Activated gamma-delta T cell treated with anti-CD3 and anti-CD28 coated beads, Interleukin-2, amount 50 U/mL, for 16 hours (primary cell): ENCODE measurements around the gene TECPR1.

Experiments
- DNase-seq: peaks from one replicate; pipeline ENCODE4 v3.0.0-alpha.2; 2020; ENCODE audit warnings: low read depth

Gene TECPR1

DNA sequence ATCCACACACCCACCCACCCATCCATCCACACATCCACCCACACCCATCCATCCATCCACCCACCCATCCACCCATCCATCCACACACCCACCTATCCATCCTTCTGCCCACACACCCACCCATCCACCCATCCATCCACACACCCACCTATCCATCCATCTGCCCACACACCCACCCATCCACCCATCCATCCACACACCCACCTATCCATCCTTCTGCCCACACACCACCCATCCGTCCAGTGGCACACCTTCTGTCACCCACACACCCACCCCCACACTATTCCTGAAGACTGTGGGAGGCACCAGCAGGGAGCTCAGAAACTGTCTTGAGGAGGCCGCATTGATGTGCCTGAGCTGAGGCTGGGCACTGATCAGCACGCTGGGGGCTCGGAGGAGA is 9.1 kb downstream of the TECPR1 start:
- no peak for DNase-seq

DNA sequence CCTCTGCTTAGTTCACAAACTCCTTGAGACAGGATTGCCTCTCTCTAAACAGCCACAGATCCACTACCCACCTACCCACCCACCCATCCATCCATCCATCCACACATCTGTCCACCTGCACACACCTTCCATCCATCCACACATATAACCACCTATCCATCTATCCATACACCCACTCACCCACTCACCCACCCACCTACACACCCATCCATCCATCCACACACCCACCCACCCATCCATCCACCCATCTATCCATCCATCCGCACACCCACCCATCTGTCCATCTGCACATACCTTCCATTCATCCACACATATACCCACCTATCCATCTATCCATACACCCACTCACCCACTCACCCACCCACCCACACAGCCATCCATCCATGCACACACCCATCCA is 9.7 kb downstream of the TECPR1 start:
- DNase-seq, result no peak

DNA sequence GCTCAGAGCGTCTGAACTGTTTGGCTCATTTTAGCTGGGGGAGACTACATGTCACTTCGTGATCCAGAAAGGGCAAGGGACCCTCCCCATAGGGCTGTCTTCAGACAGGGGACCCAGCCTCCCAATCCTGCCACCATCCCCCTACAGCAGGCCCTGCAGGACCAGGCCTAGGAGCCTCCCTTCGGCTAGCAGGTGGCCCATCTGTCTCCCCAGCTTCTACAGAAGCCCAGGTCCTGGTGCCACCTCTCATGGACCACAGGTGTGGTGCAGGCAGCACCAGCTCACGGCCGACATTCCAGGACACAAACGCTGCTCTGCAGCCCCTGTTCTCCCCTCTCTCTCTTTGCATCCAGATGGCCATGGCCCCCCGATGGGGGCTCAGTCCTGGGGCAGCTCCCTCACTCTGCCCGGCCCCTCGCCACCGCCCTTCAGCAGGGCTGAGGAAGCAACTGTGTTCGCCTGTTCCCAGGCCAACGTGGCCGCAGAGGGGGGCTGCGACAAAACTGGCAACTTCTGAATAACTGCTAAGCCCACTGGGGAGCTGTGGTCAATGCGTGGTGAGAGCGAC is 10.3 kb downstream of the TECPR1 start:
- DNase-seq, result no peak

DNA sequence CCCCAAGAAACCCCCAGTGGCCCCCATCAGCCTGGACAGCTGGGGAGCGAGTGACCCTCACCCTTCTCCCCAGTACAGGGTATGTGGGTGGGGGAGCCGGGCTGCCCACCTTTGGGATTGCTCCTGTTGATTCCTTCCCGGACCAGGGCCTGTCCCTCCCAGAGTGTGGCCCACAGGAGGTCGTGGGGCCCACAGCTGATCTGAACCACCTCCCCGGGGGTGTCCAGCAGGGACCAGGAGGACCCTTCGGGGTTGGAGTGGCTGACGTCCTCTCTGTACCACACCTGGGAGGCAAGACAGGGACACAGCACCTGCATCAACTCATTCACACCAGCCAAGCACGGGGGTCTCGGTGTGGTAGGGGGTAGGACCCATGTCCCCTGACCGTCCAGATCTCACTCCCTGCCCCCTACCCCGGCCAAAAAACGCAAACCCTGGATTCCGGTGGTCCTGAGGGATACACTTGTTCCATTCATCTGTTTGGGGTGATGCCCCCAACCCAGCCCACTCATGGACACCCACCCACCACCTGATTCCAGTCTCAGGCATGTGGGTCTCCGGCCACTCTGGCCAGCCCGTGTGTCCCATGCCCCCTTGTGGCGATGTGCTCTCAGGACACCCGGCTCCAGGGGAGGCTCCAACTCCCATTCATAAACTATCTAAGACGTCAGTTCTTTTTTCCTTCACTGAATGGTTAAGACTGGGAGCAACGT is 10.9 kb downstream of the TECPR1 start:
- peak; percentile 8 for DNase-seq

DNA sequence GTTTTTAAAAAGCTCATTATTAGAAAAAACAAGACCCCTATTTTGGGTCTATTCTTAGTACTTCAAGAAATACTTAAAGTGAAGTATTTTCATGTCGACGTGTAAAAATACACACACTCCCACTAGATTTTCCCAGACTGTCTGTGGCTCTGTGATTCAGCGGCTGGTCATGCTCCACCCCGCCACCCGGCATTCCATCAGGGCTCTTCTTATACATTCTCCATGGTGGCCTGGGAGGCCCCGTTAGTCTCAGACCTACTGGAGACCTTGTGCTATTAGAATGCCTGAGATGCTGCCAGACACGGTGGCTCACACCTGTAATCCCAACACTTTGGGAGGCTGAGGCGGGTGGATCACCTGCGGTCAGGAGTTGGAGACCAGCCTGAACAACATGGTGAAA is 13.1 kb downstream of the TECPR1 start:
- DNase-seq, result no peak

- DNase-seq, result no peak
These were observed 14.0 kb downstream of the TECPR1 start for GRCh38 chr7:98238076-98238475.

- no peak for DNase-seq
These were observed 15.5 kb downstream of the TECPR1 start for GRCh38 chr7:98236355-98237185.

DNA sequence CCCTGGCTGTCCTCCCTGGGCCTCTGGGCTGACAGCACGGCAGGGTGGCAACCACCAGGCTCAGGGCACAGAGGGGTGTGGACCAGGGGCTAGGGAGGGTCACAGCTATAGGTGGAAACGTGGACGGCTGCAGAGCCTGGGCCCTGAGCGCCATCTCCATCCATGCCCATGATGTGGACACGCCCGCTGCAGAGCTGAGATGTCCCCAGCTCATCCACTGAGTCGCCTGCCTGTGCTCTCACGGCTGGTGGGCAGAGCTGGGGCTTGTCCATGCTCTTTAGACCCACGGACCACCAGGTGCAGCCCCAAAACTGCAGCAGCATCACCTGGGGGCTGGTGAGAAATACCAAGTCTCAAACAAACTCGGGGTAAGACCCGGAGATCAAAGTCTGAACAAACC is 16.1 kb downstream of the TECPR1 start:
- no peak for DNase-seq

DNA sequence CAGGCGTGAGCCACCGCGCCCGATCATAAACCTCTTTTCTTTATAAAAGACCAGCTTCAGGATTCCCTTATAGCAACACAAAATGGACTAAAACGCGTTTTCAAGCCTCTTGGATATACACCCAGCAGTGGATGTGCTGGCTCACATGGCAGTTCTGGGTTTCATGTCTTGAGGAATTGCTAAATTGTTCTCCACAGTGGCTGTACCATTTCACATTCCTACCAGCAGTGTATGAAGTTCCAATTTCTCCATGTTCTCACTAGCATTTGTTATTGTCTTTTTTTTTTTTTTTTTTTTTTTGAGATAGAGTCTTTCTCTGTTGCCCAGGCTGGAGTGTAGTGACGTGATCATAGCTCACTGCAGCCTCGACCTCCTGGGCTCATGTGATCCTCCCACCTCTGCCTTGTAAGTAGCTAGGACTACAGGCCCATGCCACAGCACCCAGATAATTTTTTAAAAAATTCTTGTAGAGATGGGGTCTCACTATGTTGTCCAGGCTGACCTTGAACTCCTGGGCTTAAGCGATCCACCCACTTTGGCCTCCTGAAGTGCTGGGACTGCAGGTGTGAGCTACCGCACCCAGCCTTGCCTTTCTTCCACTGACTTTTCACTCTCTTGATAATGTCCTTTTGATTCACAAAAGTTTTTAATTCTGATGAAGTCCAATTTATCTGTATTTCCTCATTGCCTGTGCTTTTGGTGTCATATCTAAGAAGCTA is 17.4 kb downstream of the TECPR1 start:
- DNase-seq, result no peak

GRCh38 chr7:98233219-98234070 is 18.6 kb downstream of the TECPR1 start:
- DNase-seq, result no peak

DNA sequence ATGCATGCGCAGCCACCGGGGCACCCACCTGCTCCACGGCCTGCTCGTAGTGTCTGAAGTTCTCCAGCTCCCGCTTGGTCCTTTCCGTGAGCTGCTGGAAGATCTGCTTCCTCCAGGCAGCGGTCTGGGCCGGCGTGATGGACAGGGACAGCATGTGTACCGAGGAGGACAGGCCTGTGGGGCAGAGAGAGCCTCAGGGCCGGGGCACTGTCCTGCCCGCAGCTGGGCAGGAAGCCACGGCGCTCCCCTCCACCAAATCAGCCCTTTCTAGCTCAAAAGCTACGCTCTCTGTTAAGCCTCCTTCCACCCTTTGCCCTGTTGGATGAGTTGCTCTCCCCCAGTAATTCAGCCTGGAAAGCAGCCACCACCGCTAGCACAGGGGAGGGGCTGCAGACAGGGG is 19.2 kb downstream of the TECPR1 start:
- no peak for DNase-seq

- no peak for DNase-seq
These were observed 19.8 kb downstream of the TECPR1 start for GRCh38 chr7:98232263-98232585.

- DNase-seq, result no peak
These were observed 20.4 kb downstream of the TECPR1 start for GRCh38 chr7:98231493-98232262.

DNA sequence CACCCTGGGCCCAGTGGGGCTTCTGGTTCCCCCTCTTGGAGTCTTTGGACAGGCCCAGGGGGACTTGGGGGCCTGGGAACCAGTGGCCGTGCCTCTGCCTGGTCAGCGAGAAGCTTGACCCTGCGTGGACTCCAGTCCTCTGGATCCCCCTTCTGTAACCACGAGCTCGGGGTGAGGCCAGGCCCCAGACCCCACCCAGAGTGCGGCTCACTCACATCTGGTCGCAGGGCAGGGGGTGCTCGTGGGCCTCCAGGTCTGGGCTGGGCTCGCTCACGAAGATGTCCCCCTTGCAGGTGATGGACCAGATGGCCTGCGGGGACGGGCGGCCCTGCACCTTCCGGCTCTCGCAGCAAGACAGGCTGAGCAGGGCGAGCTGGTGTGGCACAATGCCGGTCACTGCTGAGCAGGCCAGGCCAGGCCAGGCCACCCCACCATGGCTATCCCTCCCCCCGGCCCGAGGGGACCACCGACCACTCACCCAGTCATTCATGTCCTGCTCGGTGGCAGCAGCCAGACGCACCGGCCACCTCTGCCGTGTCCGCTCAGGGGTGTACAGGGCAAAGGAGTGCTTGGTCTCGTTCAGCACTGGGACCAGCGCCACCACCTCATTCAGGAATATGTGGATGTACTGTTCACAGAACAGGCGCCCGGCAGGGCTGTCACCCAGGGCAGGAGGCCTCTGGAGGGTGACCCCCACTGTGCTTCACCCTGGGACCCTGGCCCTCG is 21.1 kb downstream of the TECPR1 start:
- DNase-seq, result no peak

GRCh38 chr7:98229991-98230745 is 21.9 kb downstream of the TECPR1 start:
- DNase-seq, result no peak

DNA sequence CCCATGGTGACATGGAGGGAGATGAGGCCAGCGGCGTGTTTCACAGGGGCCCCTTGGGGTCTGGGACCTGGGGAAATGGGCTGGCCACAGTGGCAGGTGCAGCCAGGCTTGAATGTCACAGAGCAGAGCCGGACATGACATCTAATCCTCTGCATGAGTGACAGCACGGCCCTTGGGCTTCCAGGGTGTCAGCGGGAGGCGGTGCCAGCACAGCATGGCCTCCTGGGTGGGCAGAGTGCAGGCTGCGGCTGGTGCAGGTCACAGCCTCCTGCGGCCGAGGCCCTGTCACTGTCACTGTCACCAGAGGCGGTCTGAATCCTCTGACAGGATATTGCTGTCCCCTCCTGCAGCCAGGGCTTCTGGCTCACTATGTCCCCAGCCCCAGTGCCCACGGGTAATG is 22.6 kb downstream of the TECPR1 start:
- no peak for DNase-seq

- DNase-seq, result no peak
These were observed 23.2 kb downstream of the TECPR1 start for GRCh38 chr7:98228801-98229200.

- DNase-seq, result no peak
These were observed 24.1 kb downstream of the TECPR1 start for GRCh38 chr7:98227939-98228338.

DNA sequence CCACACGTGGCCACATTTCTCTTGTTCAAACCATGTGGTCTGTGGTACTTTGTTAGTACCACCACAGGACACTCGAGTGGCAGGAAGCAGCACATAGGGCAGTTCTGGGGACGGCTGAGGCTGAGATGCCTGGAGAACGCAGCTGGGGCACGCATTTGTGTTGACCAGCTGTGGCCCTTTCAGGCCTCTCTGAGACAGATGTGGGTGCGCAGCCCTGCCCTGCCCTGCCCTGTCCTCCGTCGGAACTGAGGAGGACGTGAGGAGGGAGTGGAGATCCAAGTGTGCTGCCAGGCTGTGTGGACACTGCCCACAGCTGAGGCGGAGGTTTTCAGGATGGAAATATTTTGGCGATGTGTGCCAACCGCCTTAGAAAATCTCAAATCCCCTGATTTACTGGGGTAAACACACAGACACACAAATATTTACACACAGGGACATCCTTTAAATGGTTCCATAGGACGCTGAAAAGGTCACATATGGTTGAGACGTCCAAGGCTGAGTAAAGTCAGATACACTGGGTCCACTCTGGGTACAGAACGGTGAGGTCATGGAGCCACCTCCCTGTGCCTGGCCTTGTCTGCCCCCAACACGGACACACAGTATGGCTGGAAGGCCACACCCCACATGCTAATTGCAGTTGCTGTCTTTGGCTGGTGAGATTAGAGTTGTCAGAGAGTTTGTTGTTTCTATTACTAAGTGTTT is 26.0 kb downstream of the TECPR1 start:
- DNase-seq, result no peak
